B cell (primary cell): ENCODE measurements around the gene DUSP14. TPM values are rescaled to one million over a fixed set of nuclear protein-coding genes. Genes with fewer than 3 reads are reported as not detected.

Experiments
- ATAC-seq: fragments of 200-7000 bp; cut with Tn5 transposase; one replicate; pipeline ENCODE4 v1.10.0; 2021; ENCODE audit warnings: low read depth, mild to moderate bottlenecking, moderate number of reproducible peaks, moderate library complexity
- CTCF ChIA-PET: fragments of 350-600 bp; sonication (Branson Sonifier 250); formaldehyde crosslinking; loops from one replicate; lab custom pipeline; 2021; ENCODE audit warnings: antibody characterized with exemption, inconsistent platforms; lab: Charles Lee
- POLR2A ChIA-PET: fragments of 350-600 bp; sonication (Branson Sonifier 250); formaldehyde crosslinking; loops from one replicate; lab custom pipeline; 2021; ENCODE audit warnings: antibody characterized with exemption; lab: Charles Lee
- DNase-seq: peaks from one replicate; pipeline ENCODE4 v3.0.0; 2013
- H2AFZ ChIP-seq: 2 replicates; pipeline ENCODE4 v1.6.1; 2012; ENCODE audit warnings: mild to moderate bottlenecking, low read depth, low read length; ENCODE audit not compliant: insufficient read depth, poor library complexity, severe bottlenecking
- H3K27ac ChIP-seq, 2 donors: 1 replicate in 1 of 2; 2 replicates in 1 of 2; pipeline ENCODE4 v1.5.1; 2012 to 2013; ENCODE audit warnings: low read length in 2 of 2, mild to moderate bottlenecking in 2 of 2, moderate library complexity in 1 of 2
- H3K27me3 ChIP-seq, 4 experiments: fragments of 200-600 bp in 1 of 4; sonication (generic) in 1 of 4; replicated peaks in 1 of 4; 1 replicate in 2 of 4; 2 replicates in 2 of 4; pipeline versions ENCODE4 v1.6.1 to v1.7.0; 2013 to 2016; ENCODE audit warnings: low read length in 3 of 4, mild to moderate bottlenecking in 2 of 4, mixed read lengths in 1 of 4, moderate library complexity in 1 of 4; ENCODE audit not compliant: insufficient read depth in 4 of 4, control insufficient read depth in 3 of 4; ENCODE audit errors: control extremely low read depth in 1 of 4
- H3K36me3 ChIP-seq, 2 experiments: replicated peaks in 1 of 2; 1 replicate in 1 of 2; 2 replicates in 1 of 2; pipeline versions ENCODE4 v1.6.1 to v1.7.1; 2013; ENCODE audit warnings: low read length in 1 of 2; ENCODE audit not compliant: insufficient read depth in 2 of 2, control insufficient read depth in 1 of 2; ENCODE audit errors: control extremely low read depth in 1 of 2, extremely low read depth in 1 of 2
- H3K4me1 ChIP-seq, 2 donors: fragments of 200-600 bp in 1 of 2; sonication (generic) in 1 of 2; 1 replicate in 1 of 2; 2 replicates in 1 of 2; pipeline versions ENCODE4 v1.5.1 to v1.6.1; 2013 to 2017; ENCODE audit warnings: low read length in 2 of 2; ENCODE audit not compliant: control insufficient read depth in 2 of 2, insufficient read depth in 2 of 2
- H3K4me2 ChIP-seq: replicated peaks from 2 replicates; pipeline ENCODE3; 2012; ENCODE audit warnings: mild to moderate bottlenecking, low read depth, low read length; ENCODE audit not compliant: poor library complexity, severe bottlenecking
- H3K4me3 ChIP-seq, 5 experiments: fragments of 200-600 bp in 1 of 5; sonication (generic) in 1 of 5; 1 replicate in 3 of 5; 2 replicates in 2 of 5; pipeline versions ENCODE4 v1.5.1 to v1.7.0; 2011 to 2016; ENCODE audit warnings: low read length in 4 of 5, mild to moderate bottlenecking in 4 of 5, low read depth in 2 of 5, control low read depth in 1 of 5, moderate library complexity in 1 of 5; ENCODE audit not compliant: insufficient read depth in 1 of 5; ENCODE audit errors: control extremely low read depth in 1 of 5, extremely low read depth in 1 of 5
- H3K79me2 ChIP-seq: fragments of 200-600 bp; sonication (generic); one replicate; pipeline ENCODE4 v1.6.0; 2016; ENCODE audit warnings: low read length; ENCODE audit not compliant: control insufficient read depth, insufficient read depth
- H3K9ac ChIP-seq: fragments of 200-600 bp; sonication (generic); 2 replicates; pipeline ENCODE4 v1.6.1; 2017; ENCODE audit warnings: mild to moderate bottlenecking, low read length, moderate library complexity
- H3K9me3 ChIP-seq, 3 donors: one replicate each; pipeline versions ENCODE4 v1.6.1 to v1.7.1; 2013; ENCODE audit warnings: low read length in 2 of 3; ENCODE audit not compliant: control insufficient read depth in 2 of 3, insufficient read depth in 1 of 3; ENCODE audit errors: control extremely low read depth in 1 of 3
- H4K20me1 ChIP-seq: 2 replicates; pipeline ENCODE4 v1.6.0; 2012; ENCODE audit warnings: mild to moderate bottlenecking, low read length; ENCODE audit not compliant: insufficient read depth, control insufficient read depth, poor library complexity, severe bottlenecking
- H3K27ac Mint-ChIP-seq: one replicate; pipeline ENCODE4 v1.8.0; 2021; ENCODE audit warnings: mixed read lengths
- H3K27me3 Mint-ChIP-seq: one replicate; pipeline ENCODE4 v1.8.0; 2021; ENCODE audit warnings: mixed read lengths
- H3K4me1 Mint-ChIP-seq: one replicate; pipeline ENCODE4 v1.8.0; 2021; ENCODE audit warnings: mixed read lengths
- H3K4me3 Mint-ChIP-seq: one replicate; pipeline ENCODE4 v1.8.0; 2021; ENCODE audit warnings: mixed read lengths
- H3K9me3 Mint-ChIP-seq: one replicate; pipeline ENCODE4 v1.8.0; 2022; ENCODE audit warnings: mixed read lengths; ENCODE audit not compliant: insufficient read depth
- CTCF ChIP-seq: fragments of 200-600 bp; IDR thresholded peaks from one replicate; pipeline ENCODE4 v1.8.0; 2022; ENCODE audit warnings: antibody characterized with exemption, mild to moderate bottlenecking
- EZH2 ChIP-seq: IDR thresholded peaks from 2 replicates; pipeline ENCODE4 v1.6.1; 2012; ENCODE audit warnings: borderline replicate concordance, low read depth, mild to moderate bottlenecking, moderate library complexity, low read length; ENCODE audit not compliant: insufficient read depth, poor library complexity, severe bottlenecking
- WGBS: methylation state at CpG from one replicate; pipeline ENCODE4 v1.1.5; 2013; ENCODE audit warnings: missing lambda C conversion rate; ENCODE audit not compliant: insufficient coverage; 5-methylcytosine and 5-hydroxymethylcytosine counted together
- intact Hi-C: fragments of 100-400 bp; cut with micrococcal nuclease; formaldehyde crosslinking; loops from one replicate; pipeline ENCODE4 v1.10.0; 2022
- polyA plus RNA-seq: library from polyadenylated mRNA; depleted of rRNA; stranded (reverse); fragments of >200 nt; gene quantifications from 2 replicates; pipeline ENCODE4 v1.2.3, GENCODE V29; 2012
- total RNA-seq, 2 donors: library from RNA; stranded (reverse); fragments of 120-200 nt in 1 of 2; gene quantifications; 1 replicate in 1 of 2; 2 replicates in 1 of 2; pipeline versions ENCODE4 v1.2.3 to v1.2.4, GENCODE V29; 2013 to 2022

DUSP14 gene
- total and polyA plus RNA-seq, 2 donors (not counting 1 experiment from before 2014, with no cell fraction given): 3.1 to 5.1 TPM

GRCh38 chr17:37518826-37519225 is 29.1 kb downstream of the DUSP14 start:
- Mint-ChIP-seq H3K9me3 (no peaks in the 10 kb centered on the region), H3K27ac (no peak overlapping the region), H3K27me3 (no peaks in the 10 kb centered on the region), H3K4me3 (no peak overlapping the region), H3K4me1 (no peaks in the 10 kb centered on the region)
- no peak overlapping the region for H2AFZ ChIP-seq
- no peak for TF ChIP-seq EZH2
- TF ChIP-seq CTCF: no peak
- peaks cover 14 to 66% of the 10 kb centered on the region in 2 experiments for H3K36me3 ChIP-seq
- no peak overlapping the region for H3K9ac ChIP-seq
- intact Hi-C loops: no loop called here
- DNase-seq: no peak
- no peaks in the 10 kb centered on the region for H3K4me1 ChIP-seq
- H3K9me3 ChIP-seq: no peaks in the 10 kb centered on the region
- ChIA-PET POLR2A (no interaction called here), CTCF (interaction anchor here (1.5 kb wide), 1 partner anchor 9 kb away, joined by 3 read pairs; no protein-coding TSS in a partner anchor)
- no peak overlapping the region for H3K4me3 ChIP-seq
- peaks cover 6% of the 10 kb centered on the region for H4K20me1 ChIP-seq
- H3K4me2 ChIP-seq: no peak overlapping the region
- ATAC-seq: no peak
- no peaks in the 10 kb centered on the region for H3K79me2 ChIP-seq
- no peak overlapping the region for H3K27ac ChIP-seq
- 91% methylated on average over 7 of the region's 8 CpGs for WGBS
- H3K27me3 ChIP-seq: no peaks in the 10 kb centered on the region

GRCh38 chr17:37519251-37519985 is 29.7 kb downstream of the DUSP14 start:
- H3K9ac ChIP-seq: no peak overlapping the region
- Mint-ChIP-seq H3K27ac (no peak overlapping the region), H3K4me3 (no peak overlapping the region), H3K27me3 (no peaks in the 10 kb centered on the region), H3K4me1 (no peaks in the 10 kb centered on the region), H3K9me3 (no peaks in the 10 kb centered on the region)
- H2AFZ ChIP-seq: no peak overlapping the region
- H3K4me2 ChIP-seq: no peak overlapping the region
- H3K79me2 ChIP-seq: no peaks in the 10 kb centered on the region
- CTCF ChIA-PET: interaction anchor here (1.5 kb wide), 1 partner anchor 9 kb away, joined by 3 read pairs; no protein-coding TSS in a partner anchor
- no peak overlapping the region for H3K4me3 ChIP-seq
- H3K4me1 ChIP-seq: no peaks in the 10 kb centered on the region
- WGBS: no CpG with 5 or more reads among the region's 5 CpGs
- H3K9me3 ChIP-seq: no peaks in the 10 kb centered on the region
- TF ChIP-seq EZH2: no peak
- TF ChIP-seq CTCF: no peak
- H4K20me1 ChIP-seq: peaks cover 6% of the 10 kb centered on the region
- intact Hi-C loops: no loop called here
- ATAC-seq (no peak), DNase-seq (no peak)
- POLR2A ChIA-PET: no interaction called here
- no peaks in the 10 kb centered on the region for H3K27me3 ChIP-seq
- no peak overlapping the region for H3K27ac ChIP-seq
- peaks cover 15 to 69% of the 10 kb centered on the region in 2 experiments for H3K36me3 ChIP-seq
